GM10266 (cell line): ENCODE results near the gene PTGS1.
"Not testable (repeated sequence)": the region's sequence is repeated elsewhere in the genome, so short reads cannot be mapped to it uniquely, and the experiment has no call there.

Experiments
- DNase-seq: peaks from one replicate; pipeline ENCODE4 v3.0.0; 2012; ENCODE audit errors: extremely low spot score
- CTCF ChIP-seq: IDR thresholded peaks from 2 replicates; pipeline ENCODE4 v1.5.1; 2012; ENCODE audit warnings: mild to moderate bottlenecking, low read depth; ENCODE audit not compliant: control insufficient read depth, insufficient read depth; ENCODE audit errors: missing control alignments

Gene PTGS1

GRCh38 chr9:122406070-122406890 is 35.5 kb downstream of the PTGS1 start:
- DNase-seq, result no peak
- TF ChIP-seq CTCF, result no peak

- DNase-seq, result not testable (repeated sequence)
These were observed 43.3 kb downstream of the PTGS1 start for GRCh38 chr9:122414108-122414507.

- TF ChIP-seq CTCF, result no peak
- DNase-seq, result no peak
These were observed 47.2 kb downstream of the PTGS1 start for GRCh38 chr9:122418016-122418415.

GRCh38 chr9:122420315-122420714 is 49.5 kb downstream of the PTGS1 start:
- DNase-seq, result no peak

GRCh38 chr9:122425087-122425486 is 54.3 kb downstream of the PTGS1 start:
- no peak for TF ChIP-seq CTCF
- DNase-seq, result no peak

More at GRCh38 chr9:122420315-122420714, 49.5 kb downstream of the PTGS1 start:
- no peak for TF ChIP-seq CTCF

GRCh38 chr9:122426723-122427122 is 55.9 kb downstream of the PTGS1 start:
- no peak for TF ChIP-seq CTCF
- DNase-seq, result no peak

- no peak for TF ChIP-seq CTCF
These were observed 71.7 kb downstream of the PTGS1 start for GRCh38 chr9:122442568-122442967.

More at GRCh38 chr9:122442568-122442967, 71.7 kb downstream of the PTGS1 start:
- no peak for DNase-seq
